ACC112 (cell line): Measurements from ENCODE around the gene GPAT2.
"Not testable (repeated sequence)": the region's sequence is repeated elsewhere in the genome, so short reads cannot be mapped to it uniquely, and the experiment has no call there.

Source experiments
- H2AFZ ChIP-seq: fragments of 200-600 bp; sonication (generic); one replicate; pipeline ENCODE4 v1.6.0; 2017; ENCODE audit warnings: antibody characterized with exemption, low read length; ENCODE audit not compliant: unreplicated experiment
- H3K27ac ChIP-seq: fragments of 200-600 bp; sonication (generic); 2 replicates; pipeline ENCODE4 v1.5.1; 2014; ENCODE audit warnings: low read depth, mild to moderate bottlenecking, antibody characterized with exemption, low read length, moderate library complexity
- H3K27me3 ChIP-seq: fragments of 200-600 bp; sonication (generic); 2 replicates; pipeline ENCODE4 v1.6.1; 2014; ENCODE audit warnings: mild to moderate bottlenecking, antibody characterized with exemption, low read length, moderate library complexity, mixed read lengths; ENCODE audit not compliant: insufficient read depth
- H3K36me3 ChIP-seq: fragments of 200-600 bp; sonication (generic); 2 replicates; pipeline ENCODE4 v1.6.1; 2016; ENCODE audit warnings: mild to moderate bottlenecking, antibody characterized with exemption, low read length, moderate library complexity, mixed read lengths; ENCODE audit not compliant: insufficient read depth
- H3K4me1 ChIP-seq: fragments of 200-600 bp; sonication (generic); one replicate; pipeline ENCODE4 v1.6.1; 2016; ENCODE audit warnings: low read length, mixed read lengths; ENCODE audit not compliant: insufficient read depth, unreplicated experiment, control insufficient read depth
- H3K4me3 ChIP-seq: fragments of 200-600 bp; sonication (generic); 2 replicates; pipeline ENCODE4 v1.5.1; 2014; ENCODE audit warnings: mild to moderate bottlenecking, low read depth, low read length
- H3K79me2 ChIP-seq: fragments of 200-600 bp; sonication (generic); one replicate; pipeline ENCODE4 v1.6.0; 2016; ENCODE audit warnings: low read length; ENCODE audit not compliant: control insufficient read depth, unreplicated experiment, insufficient read depth

The GPAT2 gene

DNA sequence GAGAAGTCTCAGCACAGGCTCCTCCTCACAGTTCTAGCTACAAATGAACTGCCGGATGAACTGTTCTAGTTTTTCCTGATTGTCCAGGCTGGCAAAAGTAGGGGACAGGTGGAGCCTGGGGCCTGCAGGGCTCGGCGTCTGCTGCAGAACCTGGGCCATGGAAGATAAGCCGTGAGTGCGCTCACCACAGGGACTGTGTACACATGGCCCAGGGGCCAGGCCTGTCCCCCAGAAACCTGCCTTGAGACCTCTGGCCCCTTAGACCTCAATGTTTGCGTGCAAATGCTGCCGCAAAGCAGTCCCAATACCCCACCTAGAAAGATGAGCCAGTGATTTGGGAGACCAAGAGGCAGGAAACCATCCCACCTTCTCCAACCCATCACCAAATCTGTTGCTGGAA lies 12.6 kb downstream of the GPAT2 start:
- H2AFZ ChIP-seq, H3K4me1 ChIP-seq, H3K27me3 ChIP-seq, H3K4me3 ChIP-seq, H3K27ac ChIP-seq, H3K36me3 ChIP-seq, H3K79me2 ChIP-seq: not testable (repeated sequence)

DNA sequence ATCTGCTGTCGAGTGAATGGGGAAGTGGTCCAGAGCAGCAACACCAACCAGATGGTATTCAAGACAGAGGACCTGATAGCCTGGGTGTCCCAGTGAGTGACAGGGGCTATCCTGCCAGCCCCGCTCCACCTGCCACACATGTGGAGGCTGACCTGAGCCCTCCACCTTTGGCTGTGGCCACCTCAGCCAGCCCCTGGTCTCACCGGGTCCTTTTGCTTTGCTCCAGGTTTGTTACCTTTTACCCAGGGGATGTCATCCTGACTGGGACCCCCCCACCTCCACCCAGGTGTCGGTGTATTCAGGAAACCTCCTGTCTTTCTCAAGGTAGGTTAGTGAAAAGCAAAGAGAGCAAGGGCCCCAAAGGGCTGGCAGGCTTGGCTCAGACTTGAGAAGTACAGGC lies 13.6 kb downstream of the GPAT2 start:
- H2AFZ ChIP-seq, H3K4me1 ChIP-seq, H3K79me2 ChIP-seq, H3K36me3 ChIP-seq, H3K27me3 ChIP-seq, H3K4me3 ChIP-seq, H3K27ac ChIP-seq: not testable (repeated sequence)

DNA sequence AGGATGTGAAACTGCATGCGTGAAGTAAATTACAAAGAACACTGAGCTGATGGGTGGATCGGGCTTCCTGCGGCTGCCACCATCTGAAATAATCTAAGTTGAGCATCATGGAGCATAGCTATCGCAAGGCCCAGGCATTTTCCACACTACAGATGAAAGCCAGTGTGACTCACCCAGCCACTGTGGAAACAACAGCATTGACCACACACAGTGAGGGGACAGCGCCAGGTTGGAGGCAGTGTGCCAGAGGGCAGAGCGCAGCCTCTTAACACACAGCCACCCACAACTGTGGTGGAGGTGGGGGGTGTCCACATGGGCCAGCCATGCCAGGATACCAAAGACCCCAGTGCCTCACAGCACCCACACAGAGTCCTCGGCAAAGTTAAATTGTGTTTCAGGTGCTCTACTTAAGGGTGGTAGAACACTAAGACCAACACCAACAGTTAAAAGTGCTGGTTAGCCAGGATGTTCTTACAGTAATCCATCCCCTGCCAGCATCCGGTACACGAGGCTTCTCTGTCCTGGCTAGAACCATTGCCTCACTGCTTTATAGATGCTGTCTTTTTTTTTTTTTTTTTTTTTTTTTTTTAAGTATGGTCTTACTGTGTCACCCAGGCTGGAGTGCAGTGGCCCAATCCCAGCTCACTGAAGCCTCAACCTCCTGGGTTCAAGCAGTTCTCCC lies 14.7 kb downstream of the GPAT2 start:
- H3K4me1 ChIP-seq, H2AFZ ChIP-seq, H3K4me3 ChIP-seq, H3K79me2 ChIP-seq, H3K27ac ChIP-seq, H3K27me3 ChIP-seq, H3K36me3 ChIP-seq: not testable (repeated sequence)

DNA sequence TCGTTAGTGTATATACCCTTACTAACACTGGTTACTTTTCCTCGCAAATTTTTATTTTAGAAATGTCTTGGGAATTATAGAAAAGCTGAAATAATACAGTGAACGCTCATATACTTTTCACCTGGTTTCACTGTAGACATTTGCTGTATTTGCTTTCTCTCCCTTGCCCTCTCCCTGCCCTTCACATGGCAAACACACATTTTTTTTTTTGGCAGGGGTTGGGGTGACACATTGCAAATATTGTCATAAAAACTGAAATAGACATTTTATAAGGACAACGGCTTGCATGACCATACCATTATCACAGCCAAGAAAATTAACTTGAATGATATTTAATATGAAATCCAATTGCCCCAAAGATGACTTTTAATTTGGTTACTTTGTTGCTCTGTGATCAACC lies 18.4 kb downstream of the GPAT2 start:
- not testable (repeated sequence) for H2AFZ ChIP-seq, H3K27me3 ChIP-seq, H3K36me3 ChIP-seq, H3K79me2 ChIP-seq, H3K4me3 ChIP-seq, H3K27ac ChIP-seq, H3K4me1 ChIP-seq

DNA sequence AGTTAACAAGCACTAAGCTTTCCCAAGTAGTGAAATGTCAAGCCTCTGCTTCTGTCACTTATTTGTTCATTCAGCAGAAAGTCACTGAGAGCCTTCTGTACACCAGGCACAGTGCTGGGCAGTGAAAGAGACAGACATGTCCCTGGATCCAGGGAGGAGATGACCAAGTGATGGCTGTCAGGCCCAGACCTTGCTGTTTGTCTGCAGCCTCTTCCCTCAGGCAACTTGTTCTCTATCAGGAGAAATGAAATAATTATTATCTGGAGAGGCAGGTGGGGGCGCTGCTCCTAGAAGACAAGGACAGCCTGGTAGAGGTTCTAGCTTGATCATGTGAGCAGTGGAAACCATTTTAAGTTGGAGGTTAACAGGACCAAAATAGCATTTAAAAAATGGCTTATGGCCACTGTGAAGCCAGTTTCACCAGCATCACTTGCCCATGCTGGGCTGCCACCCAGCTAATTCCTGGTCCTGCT lies 21.9 kb downstream of the GPAT2 start:
- not testable (repeated sequence) for H3K36me3 ChIP-seq, H3K4me3 ChIP-seq, H3K27me3 ChIP-seq, H3K4me1 ChIP-seq, H2AFZ ChIP-seq, H3K27ac ChIP-seq, H3K79me2 ChIP-seq

DNA sequence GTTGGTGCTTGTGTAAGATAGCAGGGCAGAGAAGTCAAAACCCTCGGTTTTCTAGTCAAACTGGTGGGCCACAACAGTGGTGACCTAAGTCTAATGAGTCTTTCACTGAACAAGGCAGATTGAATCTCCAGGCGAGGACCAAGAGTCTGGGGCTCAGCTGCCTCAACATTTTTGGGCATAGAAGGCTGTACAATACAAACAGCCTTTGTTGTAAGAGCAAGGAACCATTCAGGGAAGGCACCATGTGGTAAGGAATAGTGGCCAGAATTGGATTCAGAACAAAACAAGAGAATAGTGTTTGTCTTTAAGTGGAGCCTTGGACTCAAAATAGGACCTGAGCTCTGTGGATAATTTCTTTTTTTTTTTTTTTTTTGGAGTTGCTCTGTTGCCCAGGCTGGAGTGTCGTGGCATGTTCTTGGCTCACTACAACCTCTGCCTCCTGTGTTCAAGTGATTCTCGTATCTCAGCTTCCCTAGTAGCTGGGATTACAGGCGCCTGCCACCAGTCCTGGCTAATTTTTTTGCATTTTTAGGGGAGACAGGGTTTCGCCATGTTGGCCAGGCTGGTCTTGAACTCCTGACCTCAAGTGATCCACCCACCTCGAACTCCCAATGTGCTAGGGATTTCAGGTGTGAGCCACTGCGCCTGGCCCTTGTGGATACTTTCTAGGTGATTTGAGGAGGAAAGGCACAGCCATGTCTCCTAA lies 22.5 kb downstream of the GPAT2 start:
- not testable (repeated sequence) for H3K4me1 ChIP-seq, H3K4me3 ChIP-seq, H3K27me3 ChIP-seq, H3K79me2 ChIP-seq, H3K36me3 ChIP-seq, H2AFZ ChIP-seq, H3K27ac ChIP-seq

DNA sequence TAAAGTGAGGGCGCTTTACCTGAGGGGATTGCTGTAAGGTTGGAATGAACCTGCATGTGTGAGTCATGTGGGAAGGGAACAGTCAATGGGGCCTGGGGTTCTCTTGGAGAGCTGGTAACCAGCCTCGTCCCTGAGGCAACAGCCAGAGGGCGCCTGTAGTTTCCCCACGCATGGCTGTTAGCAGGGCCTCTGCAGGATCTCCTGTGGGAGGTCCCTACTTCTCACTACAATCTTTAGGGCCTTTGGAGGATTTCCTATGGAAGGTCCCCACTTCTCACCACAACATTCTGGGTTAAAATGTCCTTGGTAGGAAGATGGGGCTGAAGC lies 23.6 kb downstream of the GPAT2 start:
- H3K27ac ChIP-seq, H3K79me2 ChIP-seq, H2AFZ ChIP-seq, H3K36me3 ChIP-seq, H3K4me1 ChIP-seq: not testable (repeated sequence)
- Histone ChIP-seq H3K4me3 (0 out of 2 replicates have a peak overlapping the region, but pooled peaks have one; percentile 47), H3K27me3 (peaks cover 20% of the 10 kb centered on the region; the same call in 1 of the 2 replicates)

DNA sequence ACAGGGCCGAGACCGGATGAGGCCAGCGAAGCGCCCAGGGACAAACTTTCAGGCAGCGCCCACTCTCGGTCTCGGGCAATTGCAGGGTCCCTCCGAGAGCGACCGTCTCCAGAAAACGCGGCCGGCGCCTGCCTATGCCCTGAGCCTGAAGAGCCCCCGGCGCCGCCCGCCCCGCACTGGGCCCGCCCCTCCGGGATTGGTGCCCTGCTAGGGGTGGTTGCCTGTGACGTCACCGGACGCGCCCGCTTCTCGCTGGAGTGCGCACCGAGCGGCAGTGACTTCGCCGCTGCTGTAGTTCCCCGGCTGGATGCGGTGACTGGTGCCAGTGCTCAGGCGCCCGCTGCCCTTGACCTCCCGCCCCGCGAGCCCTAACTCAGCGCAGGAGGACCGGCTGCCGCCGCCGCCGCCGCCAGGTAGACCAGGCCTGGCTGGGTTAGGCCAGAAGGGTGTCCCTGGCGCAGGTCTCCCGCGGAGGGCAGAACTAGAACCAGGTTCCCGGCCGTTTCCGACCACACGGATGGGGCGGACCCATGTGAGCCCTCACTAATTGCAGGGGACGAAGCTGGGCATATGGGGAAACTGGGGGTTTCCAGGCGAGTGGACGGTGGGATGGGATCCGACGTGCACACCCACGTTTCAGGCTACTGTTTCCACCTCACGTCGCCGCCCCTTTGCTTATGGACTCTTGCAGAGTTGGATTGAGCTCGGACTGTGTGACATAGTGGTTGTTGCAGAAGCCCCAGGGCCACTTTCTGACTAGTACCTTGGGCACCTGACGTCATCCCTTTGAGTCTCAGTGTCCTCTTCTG lies 24.2 kb downstream of the GPAT2 start:
- Histone ChIP-seq H2AFZ (peak overlapping the region; percentile 38), H3K27me3 (peaks cover 26% of the 10 kb centered on the region; the same call in 1 of the 2 replicates), H3K4me3 (peak overlapping the region; percentile 71)
- H3K79me2 ChIP-seq, H3K27ac ChIP-seq, H3K36me3 ChIP-seq, H3K4me1 ChIP-seq: not testable (repeated sequence)

DNA sequence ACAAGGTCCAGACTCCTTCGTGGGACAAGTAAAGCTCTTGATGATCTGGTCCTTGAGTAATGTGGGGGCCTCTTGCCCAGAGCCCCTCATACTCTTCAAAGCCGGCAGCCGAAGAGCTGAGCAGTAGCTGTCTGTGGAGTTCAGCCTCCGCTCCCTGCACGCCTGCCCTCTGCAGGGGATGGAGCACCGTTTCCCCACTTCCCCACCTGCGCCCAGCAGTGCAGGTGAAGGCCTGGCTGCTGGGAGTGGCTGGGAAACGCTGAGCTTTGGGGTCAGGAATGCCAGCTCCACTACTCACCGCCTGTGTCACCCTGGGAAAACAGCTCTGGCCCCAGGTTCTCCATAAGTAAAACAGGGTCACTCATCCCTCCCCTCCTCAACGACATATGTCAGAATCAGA lies 24.9 kb downstream of the GPAT2 start:
- H3K4me1 ChIP-seq, H3K79me2 ChIP-seq, H2AFZ ChIP-seq, H3K27ac ChIP-seq, H3K36me3 ChIP-seq: not testable (repeated sequence)
- Histone ChIP-seq H3K27me3 (peaks cover 31% of the 10 kb centered on the region; the same call in 1 of the 2 replicates), H3K4me3 (peak overlapping the region; percentile 71)

DNA sequence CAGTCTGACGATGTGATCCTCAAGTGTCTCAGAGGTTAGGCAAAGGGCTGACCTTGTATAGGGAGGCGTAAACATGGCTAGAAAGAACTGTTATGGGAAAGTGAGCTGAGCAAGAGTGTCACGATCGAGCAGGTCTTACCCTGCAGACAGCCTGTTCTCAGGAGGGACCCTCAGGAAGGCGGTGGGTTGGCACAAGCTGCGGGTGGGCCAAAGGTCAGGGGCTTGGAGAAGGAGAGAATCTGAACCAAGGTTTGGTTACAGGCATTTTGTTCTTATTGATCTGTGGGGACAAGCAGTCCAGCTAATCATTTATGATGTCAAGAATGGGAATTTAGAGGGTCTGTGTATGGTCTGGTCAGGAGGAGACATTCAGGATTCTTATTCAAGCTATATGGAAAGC lies 26.7 kb downstream of the GPAT2 start:
- H2AFZ ChIP-seq, H3K27ac ChIP-seq, H3K36me3 ChIP-seq, H3K4me1 ChIP-seq, H3K79me2 ChIP-seq, H3K4me3 ChIP-seq: not testable (repeated sequence)
- H3K27me3 ChIP-seq: peaks cover 36% of the 10 kb centered on the region

DNA sequence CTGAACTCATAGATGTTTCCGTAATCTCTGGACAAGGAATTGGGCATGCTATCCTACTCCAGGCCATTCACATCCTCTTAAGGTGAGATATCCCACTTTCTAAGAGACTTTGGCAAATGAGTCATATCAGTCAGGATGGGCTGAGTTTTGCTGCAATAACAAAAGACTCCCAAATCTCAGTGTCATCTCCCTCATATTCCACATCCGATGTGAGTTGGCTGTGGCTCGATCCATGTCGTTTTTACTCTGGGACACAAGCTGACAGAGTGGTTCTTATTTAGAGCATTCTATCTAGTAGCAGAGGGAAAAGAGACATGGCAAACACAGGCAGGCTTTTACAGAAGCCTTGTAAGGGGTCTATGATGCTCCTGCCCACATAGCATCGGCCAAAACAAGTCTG lies 28.5 kb downstream of the GPAT2 start:
- not testable (repeated sequence) for H3K4me1 ChIP-seq, H3K4me3 ChIP-seq, H2AFZ ChIP-seq, H3K27ac ChIP-seq, H3K36me3 ChIP-seq, H3K79me2 ChIP-seq
- H3K27me3 ChIP-seq: peaks cover 42% of the 10 kb centered on the region
